ENCODE data around the gene TRAM1L1.

TRAM1L1 gene

GRCh38 chr4:117084866-117085701 is at the start of gene TRAM1L1:
TRAM1L1 (minus strand) TSS chr4:117085576; CDS start chr4:117085393, 183 bp downstream.
- Histone ChIP-seq H3K27ac (ENCODE audit: low read depth, low read length) (no peak within 1 kb of the TSS), H3K9me3 (ENCODE audit: control insufficient read depth, insufficient read depth, low read depth, low read length) (peaks cover 11% of the 10 kb centered on the region), H3K4me1 (ENCODE audit: control insufficient read depth, insufficient read depth, low read length) (peaks cover 4% of the 10 kb centered on the region; the same call in 1 of the 2 replicates), H3K9ac (ENCODE audit: low read length) (peak within 1 kb of the TSS; percentile 75), H3K27me3 (ENCODE audit: control insufficient read depth, insufficient read depth, low read length) (no peaks in the 10 kb centered on the region), H3K4me3 (ENCODE audit: low read depth, low read length) (peak within 1 kb of the TSS; percentile 80), H3K36me3 (ENCODE audit: control insufficient read depth, insufficient read depth, low read length) (no peaks in the 10 kb centered on the region)

GRCh38 chr4:117134386-117134785 is 49.0 kb upstream of the TRAM1L1 start:
- no peak overlapping the region for H3K9ac ChIP-seq (ENCODE audit: low read length)
- H3K27ac ChIP-seq (ENCODE audit: low read depth, low read length) = no peak overlapping the region
- H3K9me3 ChIP-seq (ENCODE audit: control insufficient read depth, insufficient read depth, low read depth, low read length) = peaks cover 8% of the 10 kb centered on the region; the same call in 1 of the 2 replicates
- no peaks in the 10 kb centered on the region for H3K27me3 ChIP-seq (ENCODE audit: control insufficient read depth, insufficient read depth, low read length)
- no peak overlapping the region for H3K4me3 ChIP-seq (ENCODE audit: low read depth, low read length)
- H3K4me1 ChIP-seq (ENCODE audit: control insufficient read depth, insufficient read depth, low read length) = no peaks in the 10 kb centered on the region
- no peaks in the 10 kb centered on the region for H3K36me3 ChIP-seq (ENCODE audit: control insufficient read depth, insufficient read depth, low read length)

GRCh38 chr4:117096886-117097285 is 11.5 kb upstream of the TRAM1L1 start:
- H3K27ac ChIP-seq (ENCODE audit: low read depth, low read length) = no peak overlapping the region
- H3K9ac ChIP-seq (ENCODE audit: low read length) = no peak overlapping the region
- H3K9me3 ChIP-seq (ENCODE audit: control insufficient read depth, insufficient read depth, low read depth, low read length) = no peaks in the 10 kb centered on the region
- no peaks in the 10 kb centered on the region for H3K36me3 ChIP-seq (ENCODE audit: control insufficient read depth, insufficient read depth, low read length)
- no peaks in the 10 kb centered on the region for H3K27me3 ChIP-seq (ENCODE audit: control insufficient read depth, insufficient read depth, low read length)
- no peak overlapping the region for H3K4me3 ChIP-seq (ENCODE audit: low read depth, low read length)
- H3K4me1 ChIP-seq (ENCODE audit: control insufficient read depth, insufficient read depth, low read length) = peaks cover 5% of the 10 kb centered on the region; the same call in 1 of the 2 replicates

- H3K36me3 ChIP-seq (ENCODE audit: control insufficient read depth, insufficient read depth, low read length) = no peaks in the 10 kb centered on the region
- no peaks in the 10 kb centered on the region for H3K9me3 ChIP-seq (ENCODE audit: control insufficient read depth, insufficient read depth, low read depth, low read length)
- H3K4me3 ChIP-seq (ENCODE audit: low read depth, low read length) = no peak overlapping the region
- no peaks in the 10 kb centered on the region for H3K27me3 ChIP-seq (ENCODE audit: control insufficient read depth, insufficient read depth, low read length)
- no peak overlapping the region for H3K27ac ChIP-seq (ENCODE audit: low read depth, low read length)
- peaks cover 5% of the 10 kb centered on the region; the same call in 1 of the 2 replicates for H3K4me1 ChIP-seq (ENCODE audit: control insufficient read depth, insufficient read depth, low read length)
- H3K9ac ChIP-seq (ENCODE audit: low read length) = no peak overlapping the region
Measured at GRCh38 chr4:117096462-117096861, 11.1 kb upstream of the TRAM1L1 start.

GRCh38 chr4:117093571-117093970 is 8.2 kb upstream of the TRAM1L1 start:
- Histone ChIP-seq H3K4me3 (ENCODE audit: low read depth, low read length) (no peak overlapping the region), H3K9me3 (ENCODE audit: control insufficient read depth, insufficient read depth, low read depth, low read length) (no peaks in the 10 kb centered on the region), H3K27me3 (ENCODE audit: control insufficient read depth, insufficient read depth, low read length) (no peaks in the 10 kb centered on the region), H3K27ac (ENCODE audit: low read depth, low read length) (no peak overlapping the region), H3K4me1 (ENCODE audit: control insufficient read depth, insufficient read depth, low read length) (peaks cover 5% of the 10 kb centered on the region; the same call in 1 of the 2 replicates), H3K9ac (ENCODE audit: low read length) (no peak overlapping the region), H3K36me3 (ENCODE audit: control insufficient read depth, insufficient read depth, low read length) (no peaks in the 10 kb centered on the region)

- Histone ChIP-seq H3K4me1 (ENCODE audit: control insufficient read depth, insufficient read depth, low read length) (no peaks in the 10 kb centered on the region), H3K9ac (ENCODE audit: low read length) (no peak overlapping the region), H3K27ac (ENCODE audit: low read depth, low read length) (no peak overlapping the region), H3K4me3 (ENCODE audit: low read depth, low read length) (no peak overlapping the region), H3K9me3 (ENCODE audit: control insufficient read depth, insufficient read depth, low read depth, low read length) (peaks cover 8% of the 10 kb centered on the region), H3K27me3 (ENCODE audit: control insufficient read depth, insufficient read depth, low read length) (no peaks in the 10 kb centered on the region), H3K36me3 (ENCODE audit: control insufficient read depth, insufficient read depth, low read length) (no peaks in the 10 kb centered on the region)
Measured at GRCh38 chr4:117077760-117078159, 7.6 kb downstream of the TRAM1L1 start.

GRCh38 chr4:117068120-117068519 is 17.3 kb downstream of the TRAM1L1 start:
- Histone ChIP-seq H3K4me3 (ENCODE audit: low read depth, low read length) (no peak overlapping the region), H3K4me1 (ENCODE audit: control insufficient read depth, insufficient read depth, low read length) (peaks cover 3% of the 10 kb centered on the region; the same call in 1 of the 2 replicates), H3K27ac (ENCODE audit: low read depth, low read length) (no peak overlapping the region), H3K9me3 (ENCODE audit: control insufficient read depth, insufficient read depth, low read depth, low read length) (no peaks in the 10 kb centered on the region), H3K9ac (ENCODE audit: low read length) (no peak overlapping the region), H3K36me3 (ENCODE audit: control insufficient read depth, insufficient read depth, low read length) (no peaks in the 10 kb centered on the region), H3K27me3 (ENCODE audit: control insufficient read depth, insufficient read depth, low read length) (no peaks in the 10 kb centered on the region)

GRCh38 chr4:117063961-117064696 is 21.2 kb downstream of the TRAM1L1 start:
- H3K27me3 ChIP-seq (ENCODE audit: control insufficient read depth, insufficient read depth, low read length) = no peaks in the 10 kb centered on the region
- no peak overlapping the region for H3K4me3 ChIP-seq (ENCODE audit: low read depth, low read length)
- no peaks in the 10 kb centered on the region for H3K36me3 ChIP-seq (ENCODE audit: control insufficient read depth, insufficient read depth, low read length)
- H3K27ac ChIP-seq (ENCODE audit: low read depth, low read length) = no peak overlapping the region
- no peaks in the 10 kb centered on the region for H3K4me1 ChIP-seq (ENCODE audit: control insufficient read depth, insufficient read depth, low read length)
- H3K9ac ChIP-seq (ENCODE audit: low read length) = no peak overlapping the region
- H3K9me3 ChIP-seq (ENCODE audit: control insufficient read depth, insufficient read depth, low read depth, low read length) = no peaks in the 10 kb centered on the region

- Histone ChIP-seq H3K9me3 (ENCODE audit: control insufficient read depth, insufficient read depth, low read depth, low read length) (peaks cover 3% of the 10 kb centered on the region; the same call in 1 of the 2 replicates), H3K36me3 (ENCODE audit: control insufficient read depth, insufficient read depth, low read length) (no peaks in the 10 kb centered on the region), H3K27me3 (ENCODE audit: control insufficient read depth, insufficient read depth, low read length) (no peaks in the 10 kb centered on the region), H3K27ac (ENCODE audit: low read depth, low read length) (no peak overlapping the region), H3K9ac (ENCODE audit: low read length) (no peak overlapping the region), H3K4me3 (ENCODE audit: low read depth, low read length) (no peak overlapping the region), H3K4me1 (ENCODE audit: control insufficient read depth, insufficient read depth, low read length) (no peaks in the 10 kb centered on the region)
Measured at GRCh38 chr4:117042962-117043361, 42.4 kb downstream of the TRAM1L1 start.

All from HUES6 (cell line).